HL-60 (cell line): ENCODE data around the gene CTNNA3.

Experiments used
- DNase-seq, 2 experiments: peaks; one replicate each; pipeline ENCODE4 v3.0.0-alpha.2; 2010 to 2020; ENCODE audit warnings: low read depth in 1 of 2, low spot score in 1 of 2
- H3K27ac ChIP-seq: fragments of 250-450 bp; sonication (Bioruptor Pico); replicated peaks from 2 replicates; pipeline ENCODE4 v1.5.1; 2020; ENCODE audit warnings: mild to moderate bottlenecking, moderate library complexity
- H3K27me3 ChIP-seq: fragments of 250-450 bp; sonication (Bioruptor Pico); 2 replicates; pipeline ENCODE4 v1.5.1; 2021; ENCODE audit warnings: mild to moderate bottlenecking, moderate library complexity; ENCODE audit not compliant: insufficient read depth, poor library complexity, severe bottlenecking
- H3K4me3 ChIP-seq: replicated peaks from 2 replicates; pipeline ENCODE4 v1.5.1; 2011; ENCODE audit warnings: mild to moderate bottlenecking, control low read depth, low read length; ENCODE audit not compliant: insufficient read depth
- CTCF ChIP-seq: IDR thresholded peaks from one replicate; pipeline ENCODE4 v1.5.1; 2011; ENCODE audit warnings: low read length, control low read depth, inconsistent platforms; ENCODE audit not compliant: insufficient read depth
- GABPA ChIP-seq: IDR thresholded peaks from 2 replicates; pipeline ENCODE4 v1.6.1; 2012; ENCODE audit warnings: low read depth
- POLR2AphosphoS5 ChIP-seq: IDR thresholded peaks from 2 replicates; pipeline ENCODE4 v1.6.1; 2012; ENCODE audit warnings: low read depth
- REST ChIP-seq: IDR thresholded peaks from 2 replicates; pipeline ENCODE4 v1.6.1; 2012; ENCODE audit warnings: low read depth; ENCODE audit not compliant: insufficient replicate concordance
- SPI1 ChIP-seq: IDR thresholded peaks from 2 replicates; pipeline ENCODE4 v1.6.1; 2012; ENCODE audit warnings: low read depth, mild to moderate bottlenecking, borderline replicate concordance

Gene CTNNA3

GRCh38 chr10:66085906-66086305, 1610.1 kb downstream of the CTNNA3 start:
- Histone ChIP-seq H3K27me3 (no peaks in the 10 kb centered on the region), H3K27ac (no peak overlapping the region), H3K4me3 (no peak overlapping the region)
- TF ChIP-seq SPI1: no peak
- TF ChIP-seq POLR2AphosphoS5: no peak
- no peak for TF ChIP-seq CTCF
- TF ChIP-seq GABPA: no peak
- no peak for TF ChIP-seq REST
- DNase-seq: no peak

- no peak for TF ChIP-seq SPI1
- Histone ChIP-seq H3K27ac (no peak overlapping the region), H3K27me3 (no peaks in the 10 kb centered on the region), H3K4me3 (no peak overlapping the region)
- no peak for DNase-seq
Measured at GRCh38 chr10:66071907-66072306, 1624.1 kb downstream of the CTNNA3 start.

- TF ChIP-seq POLR2AphosphoS5 (no peak), REST (no peak), CTCF (no peak), SPI1 (no peak), GABPA (no peak)
- Histone ChIP-seq H3K4me3 (no peak overlapping the region), H3K27me3 (no peaks in the 10 kb centered on the region), H3K27ac (no peak overlapping the region)
- no peak for DNase-seq
Measured at GRCh38 chr10:66058594-66058993, 1637.4 kb downstream of the CTNNA3 start.

GRCh38 chr10:66049335-66049734, 1646.7 kb downstream of the CTNNA3 start:
- Histone ChIP-seq H3K4me3 (no peak overlapping the region), H3K27ac (no peak overlapping the region), H3K27me3 (no peaks in the 10 kb centered on the region)
- DNase-seq: no peak
- TF ChIP-seq POLR2AphosphoS5 (no peak), SPI1 (no peak), CTCF (no peak), REST (no peak), GABPA (no peak)
